GM19324 (cell line): ENCODE results near the gene BLOC1S4.
"Not testable (repeated sequence)": the region's sequence is repeated elsewhere in the genome, so short reads cannot be mapped to it uniquely, and the experiment has no call there.

Experiments
- ATAC-seq: cut with Tn5 transposase; IDR thresholded peaks from one replicate; pipeline ENCODE4 v1.9.1; 2021; ENCODE audit warnings: mild to moderate bottlenecking, moderate library complexity; ENCODE audit not compliant: unreplicated experiment, low FRiP score

BLOC1S4 gene

GRCh38 chr4:6716018-6716911 lies at the start of gene BLOC1S4:
BLOC1S4 (plus strand) TSS chr4:6716174; CDS start chr4:6716210, 36 bp downstream.
- peak; percentile 92 for ATAC-seq

GRCh38 chr4:6668391-6668790 lies 47.6 kb upstream of the BLOC1S4 start:
- ATAC-seq = no peak

DNA sequence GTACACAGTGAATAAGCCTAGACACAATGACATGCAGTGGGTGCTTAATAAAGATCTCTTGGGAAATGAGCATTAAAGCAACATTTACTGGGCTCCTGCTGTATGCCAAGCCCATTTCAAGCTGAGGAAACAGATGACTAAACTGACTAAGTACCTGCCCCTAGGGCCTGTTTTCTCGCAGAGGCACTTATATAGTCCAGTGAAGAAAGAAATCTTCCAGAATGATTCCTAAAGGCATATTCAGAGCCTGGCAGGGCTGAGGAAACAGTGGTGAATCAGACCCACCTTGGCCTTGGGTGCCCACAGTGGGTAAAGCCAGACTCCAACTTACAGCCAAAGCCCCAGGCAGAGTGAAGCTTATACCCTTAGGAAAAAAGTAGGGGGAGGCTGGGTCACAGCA lies 44.3 kb upstream of the BLOC1S4 start:
- ATAC-seq = no peak

GRCh38 chr4:6672131-6672530 lies 43.8 kb upstream of the BLOC1S4 start:
- ATAC-seq = no peak

DNA sequence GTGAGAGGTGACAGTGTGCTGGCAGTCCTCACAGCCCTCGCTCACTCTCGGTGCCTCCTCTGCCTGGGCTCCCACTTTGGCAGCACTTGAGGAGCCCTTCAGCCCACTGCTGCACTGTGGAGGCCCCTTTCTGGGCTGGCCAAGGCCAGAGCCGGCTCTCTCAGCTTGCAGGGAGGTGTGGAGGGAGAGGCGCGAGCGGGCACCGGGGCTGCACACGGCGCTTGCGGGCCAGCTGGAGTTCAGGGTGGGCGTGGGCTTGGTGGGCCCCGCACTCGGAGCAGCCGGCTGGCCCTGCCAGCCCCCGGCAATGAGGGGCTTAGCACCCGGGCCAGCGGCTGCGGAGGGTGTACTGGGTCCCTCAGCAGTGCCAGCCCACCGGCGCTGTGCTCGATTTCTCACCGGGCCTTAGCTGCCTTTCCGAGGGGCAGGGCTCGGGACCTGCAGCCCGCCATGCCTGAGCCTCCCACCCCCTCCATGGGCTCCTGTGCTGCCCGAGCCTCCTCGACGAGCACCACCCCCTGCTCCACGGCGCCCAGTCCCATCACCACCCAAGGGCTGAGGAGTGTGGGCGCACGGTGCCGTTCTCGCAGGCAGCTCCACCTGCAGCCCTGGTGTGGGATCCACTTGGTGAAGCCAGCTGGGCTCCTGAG lies 43.3 kb upstream of the BLOC1S4 start:
- not testable (repeated sequence) for ATAC-seq

GRCh38 chr4:6673191-6673659 lies 42.7 kb upstream of the BLOC1S4 start:
- ATAC-seq = not testable (repeated sequence)

DNA sequence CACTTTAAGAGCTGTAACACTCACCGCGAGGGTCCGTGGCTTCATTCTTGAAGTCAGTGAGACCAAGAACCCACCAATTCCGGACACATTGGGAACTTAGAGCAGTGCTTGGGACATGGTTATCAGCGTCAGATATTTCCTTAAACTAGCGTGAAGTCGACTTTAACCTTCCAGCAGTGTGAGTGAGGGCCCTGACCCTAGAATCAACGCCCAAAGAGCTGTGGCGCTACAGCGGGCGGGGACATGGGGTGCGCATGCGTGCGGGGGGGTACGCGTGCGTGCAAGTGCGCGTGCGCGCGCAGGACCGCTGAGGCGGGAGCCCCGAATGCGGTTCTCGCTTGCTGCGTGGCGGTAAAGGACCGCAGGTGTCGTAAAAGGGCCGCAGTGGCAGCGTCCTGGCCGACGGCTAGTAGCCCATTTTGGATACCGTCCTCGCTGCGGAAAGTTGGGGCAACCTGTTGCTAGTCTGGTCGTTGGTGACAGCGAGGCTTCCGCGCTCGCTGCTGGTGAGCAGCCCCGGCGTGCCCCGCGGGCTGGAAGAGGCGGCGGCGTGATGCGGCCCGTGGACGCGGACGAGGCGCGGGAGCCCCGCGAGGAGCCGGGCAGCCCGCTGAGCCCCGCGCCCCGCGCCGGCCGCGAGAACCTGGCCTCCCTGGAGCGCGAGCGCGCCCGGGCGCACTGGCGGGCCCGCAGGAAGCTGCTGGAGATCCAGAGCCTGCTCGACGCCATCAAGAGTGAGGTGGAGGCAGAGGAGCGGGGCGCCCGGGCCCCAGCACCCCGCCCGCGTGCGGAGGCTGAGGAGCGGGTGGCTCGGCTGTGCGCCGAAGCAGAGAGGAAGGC lies 42.1 kb upstream of the BLOC1S4 start:
- peak; percentile 87 for ATAC-seq

DNA sequence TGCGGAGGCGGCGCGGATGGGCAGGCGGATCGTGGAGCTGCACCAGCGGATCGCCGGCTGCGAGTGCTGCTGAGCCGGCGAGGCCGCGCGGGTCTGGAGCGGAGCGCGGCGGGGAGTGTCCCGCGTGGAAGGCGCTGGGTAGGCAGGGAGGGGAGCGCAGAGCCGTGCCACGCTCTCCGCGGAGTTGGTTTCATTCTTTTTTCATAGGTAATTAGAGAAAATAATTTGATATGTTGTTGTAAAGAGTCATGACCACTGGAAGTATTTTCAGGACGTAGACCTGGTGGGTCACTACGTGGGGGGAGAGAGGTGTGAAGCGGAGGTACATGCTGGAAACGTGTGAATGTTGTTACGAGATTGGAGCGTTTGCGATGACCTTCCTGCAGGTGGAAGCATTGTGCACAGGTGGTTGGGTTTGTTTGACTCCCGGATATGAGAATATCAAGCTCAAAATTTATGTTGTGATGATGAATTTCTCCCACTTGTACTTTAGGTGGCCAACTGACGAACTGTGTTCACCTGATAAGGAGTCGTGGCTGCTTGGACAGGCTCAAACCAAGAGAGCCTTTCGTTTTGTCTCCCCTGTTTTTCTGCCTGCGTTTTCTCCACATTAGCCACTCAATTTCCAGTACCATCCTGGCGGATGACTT lies 41.3 kb upstream of the BLOC1S4 start:
- peak; percentile 41 for ATAC-seq

DNA sequence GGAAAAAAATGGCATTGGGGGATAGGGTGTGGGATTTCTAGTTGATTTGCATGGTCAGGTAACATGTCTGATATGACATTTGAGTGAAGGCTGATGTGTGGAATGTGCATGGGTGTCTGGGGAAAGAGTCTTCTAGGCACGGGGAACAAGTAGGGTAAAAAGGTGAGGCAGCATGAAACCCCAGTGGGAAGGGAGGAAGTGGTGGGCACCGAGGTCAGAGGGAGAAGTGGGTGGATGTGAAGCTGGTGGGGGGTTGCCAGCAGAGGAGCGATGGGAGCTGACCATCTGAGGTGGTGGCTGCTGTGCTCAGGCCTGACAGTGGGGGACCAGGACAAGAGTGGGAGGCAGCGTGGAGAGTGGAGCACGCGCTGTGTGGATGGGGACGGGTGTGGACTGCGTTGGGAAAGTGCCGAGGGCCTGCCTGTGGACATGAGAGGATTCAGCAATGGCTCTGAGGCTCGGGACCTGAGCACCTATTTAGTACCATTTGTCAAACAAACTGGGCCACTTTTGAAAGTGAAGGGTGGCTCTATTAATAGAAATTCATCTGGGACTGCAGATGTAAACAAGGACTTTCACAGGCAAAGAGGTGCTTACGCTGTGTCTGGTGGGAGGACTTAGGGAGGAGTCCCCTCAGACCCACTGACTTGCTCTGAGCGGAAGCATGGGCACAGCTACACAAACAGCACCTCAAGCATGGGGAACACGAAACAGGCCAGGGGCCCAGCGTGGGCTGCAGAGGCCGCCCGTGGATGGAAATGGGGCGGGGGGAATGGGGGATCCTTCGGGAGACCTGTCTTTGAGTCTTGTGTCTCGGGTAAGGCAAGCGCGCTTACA lies 39.0 kb upstream of the BLOC1S4 start:
- ATAC-seq = no peak

- ATAC-seq = no peak
Observed at GRCh38 chr4:6680372-6681034, 35.5 kb upstream of the BLOC1S4 start.

GRCh38 chr4:6681191-6681590 lies 34.8 kb upstream of the BLOC1S4 start:
- no peak for ATAC-seq

- ATAC-seq = no peak
Observed at GRCh38 chr4:6682862-6683590, 32.9 kb upstream of the BLOC1S4 start.

GRCh38 chr4:6684656-6685055 lies 31.3 kb upstream of the BLOC1S4 start:
- no peak for ATAC-seq

GRCh38 chr4:6686104-6686787 lies 29.7 kb upstream of the BLOC1S4 start:
- ATAC-seq = no peak

DNA sequence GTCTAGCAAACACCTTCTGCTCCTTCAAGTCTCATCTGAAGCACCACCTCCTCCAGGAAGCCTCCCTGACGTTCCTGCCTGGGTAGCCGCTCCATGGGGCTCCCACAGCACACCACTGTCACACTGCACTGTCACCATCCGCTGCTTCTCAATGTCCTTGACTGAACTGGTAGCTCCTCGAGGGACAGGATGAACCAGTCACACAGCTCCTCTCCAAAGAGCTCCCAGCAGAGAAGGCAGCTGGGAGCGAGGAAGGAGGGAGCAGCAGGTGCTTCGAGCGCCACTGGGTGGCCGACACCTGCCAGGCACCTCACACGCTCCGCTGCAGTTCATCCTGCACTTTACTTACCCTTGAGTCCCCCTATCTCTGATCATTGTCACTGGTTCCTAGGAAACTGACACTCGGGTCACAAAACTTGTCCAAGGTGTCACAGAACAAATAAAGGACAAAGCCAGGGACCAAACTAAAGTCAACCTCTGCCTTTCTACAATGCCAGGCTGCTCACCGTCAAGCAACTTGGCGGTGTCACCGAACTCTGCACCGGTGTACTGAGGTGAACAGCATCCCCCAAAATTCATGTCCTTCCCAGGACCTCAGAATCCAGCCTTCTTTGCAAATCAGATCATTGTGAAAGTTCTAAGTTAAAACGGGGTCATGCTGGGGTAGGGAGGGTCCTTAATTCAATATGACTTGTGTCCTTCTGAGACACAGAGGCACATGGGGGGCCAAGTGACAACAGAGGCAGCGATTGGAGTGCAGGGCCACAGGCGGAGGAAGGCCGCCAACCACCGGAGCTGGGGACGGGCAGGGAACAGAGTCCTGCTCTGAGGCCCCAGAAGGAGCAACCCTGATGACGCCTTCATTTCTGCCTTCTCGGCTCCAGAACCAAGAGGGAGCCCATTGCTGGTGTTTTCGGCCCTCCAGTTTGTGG lies 27.8 kb upstream of the BLOC1S4 start:
- ATAC-seq = no peak

- ATAC-seq = no peak
Observed at GRCh38 chr4:6688879-6689505, 27.0 kb upstream of the BLOC1S4 start.
